ENCODE results near the gene TMEM255B.

The TMEM255B gene

DNA sequence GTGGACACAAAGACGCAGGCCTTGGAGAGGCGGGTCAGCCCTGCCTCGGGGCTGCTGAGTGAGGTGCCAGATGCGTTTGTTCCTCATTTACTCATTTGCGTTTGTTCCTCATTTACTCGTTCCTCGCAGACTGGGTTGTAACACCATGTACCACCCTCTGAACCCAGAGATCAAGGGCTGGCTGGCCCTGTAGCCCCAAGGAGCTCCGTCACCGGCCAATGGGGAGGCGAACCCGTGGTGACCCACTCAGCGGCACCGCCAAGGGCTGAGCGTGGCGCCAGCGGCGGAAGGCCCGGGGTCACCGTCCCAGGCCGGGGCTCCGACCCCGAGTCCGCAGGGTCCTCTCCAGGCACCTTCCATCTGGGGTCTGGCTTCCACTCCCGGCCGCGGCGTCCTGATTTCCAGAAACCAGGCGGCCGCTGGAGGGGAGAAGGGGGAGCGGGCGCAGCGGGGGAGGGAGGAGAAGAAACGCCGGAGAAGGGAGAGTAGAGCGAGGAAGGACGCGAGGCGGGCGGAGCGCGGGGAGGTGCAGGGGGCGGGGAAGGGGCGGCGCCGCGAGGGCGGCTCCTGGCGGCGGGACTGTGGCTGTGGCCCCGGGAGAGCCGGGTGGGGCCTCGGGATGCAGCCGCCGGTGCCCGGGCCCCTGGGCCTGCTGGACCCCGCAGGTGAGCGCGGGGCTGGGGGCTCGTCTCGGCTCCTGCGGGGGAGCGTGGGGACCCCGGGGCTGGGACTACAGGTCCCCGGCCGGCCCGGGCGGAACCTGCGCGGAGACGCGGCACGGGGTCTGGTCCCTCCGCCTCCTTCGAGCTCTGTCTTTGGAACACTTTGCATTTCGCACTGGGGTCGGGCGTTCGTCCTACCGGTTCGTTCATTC lies at the start of gene TMEM255B:
TSS of gene TMEM255B (plus strand) at position 576 of the 874 bp plus-strand sequence. CDS start at position 620, 44 bp downstream.
- peak; percentile 36 to 73 (median 44) for DNase-seq

DNA sequence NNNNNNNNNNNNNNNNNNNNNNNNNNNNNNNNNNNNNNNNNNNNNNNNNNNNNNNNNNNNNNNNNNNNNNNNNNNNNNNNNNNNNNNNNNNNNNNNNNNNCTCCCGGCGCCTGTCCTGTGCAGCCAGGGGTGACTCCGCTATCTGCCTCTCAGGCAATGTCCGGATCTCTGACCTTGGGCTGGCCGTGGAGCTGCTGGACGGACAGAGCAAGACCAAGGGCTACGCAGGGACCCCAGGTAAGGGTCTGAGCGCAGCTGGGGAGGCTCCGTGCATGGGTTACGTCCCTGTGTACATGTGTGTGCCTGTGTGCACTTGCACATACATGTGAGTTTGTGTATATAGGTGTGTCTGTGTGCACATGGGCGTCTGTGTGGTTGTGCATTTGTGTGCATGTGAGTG lies 36.1 kb upstream of the TMEM255B start:
- DNase-seq: no peak

DNA sequence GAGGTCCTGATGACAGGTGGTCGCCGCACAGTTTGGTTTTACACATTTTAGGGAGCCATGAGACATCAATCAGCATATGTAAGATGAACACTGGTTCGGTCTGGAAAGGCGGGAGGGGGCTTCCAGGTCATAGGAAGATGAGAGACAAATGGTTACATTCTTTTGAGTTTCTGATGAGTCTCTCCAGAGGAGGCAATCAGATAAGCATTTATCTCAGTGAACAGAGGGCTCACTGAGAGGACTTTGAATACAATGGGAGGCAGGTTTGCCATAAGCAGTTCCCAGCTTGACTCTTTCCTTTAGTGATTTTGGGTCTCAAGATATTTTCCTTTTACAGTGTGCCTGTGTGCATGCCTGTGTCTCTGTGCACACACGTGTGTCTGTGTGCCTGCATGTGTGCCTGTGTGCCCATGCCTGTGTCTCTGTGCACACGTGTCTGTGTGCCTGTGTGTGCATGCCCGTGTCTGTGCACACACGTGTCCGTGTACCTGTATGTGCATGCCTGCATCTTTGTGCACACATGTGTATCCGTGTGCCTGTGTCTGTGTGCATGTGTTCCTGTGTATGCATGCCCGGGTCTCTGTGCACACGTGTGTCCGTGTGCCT lies 35.5 kb upstream of the TMEM255B start:
- DNase-seq: no peak

DNA sequence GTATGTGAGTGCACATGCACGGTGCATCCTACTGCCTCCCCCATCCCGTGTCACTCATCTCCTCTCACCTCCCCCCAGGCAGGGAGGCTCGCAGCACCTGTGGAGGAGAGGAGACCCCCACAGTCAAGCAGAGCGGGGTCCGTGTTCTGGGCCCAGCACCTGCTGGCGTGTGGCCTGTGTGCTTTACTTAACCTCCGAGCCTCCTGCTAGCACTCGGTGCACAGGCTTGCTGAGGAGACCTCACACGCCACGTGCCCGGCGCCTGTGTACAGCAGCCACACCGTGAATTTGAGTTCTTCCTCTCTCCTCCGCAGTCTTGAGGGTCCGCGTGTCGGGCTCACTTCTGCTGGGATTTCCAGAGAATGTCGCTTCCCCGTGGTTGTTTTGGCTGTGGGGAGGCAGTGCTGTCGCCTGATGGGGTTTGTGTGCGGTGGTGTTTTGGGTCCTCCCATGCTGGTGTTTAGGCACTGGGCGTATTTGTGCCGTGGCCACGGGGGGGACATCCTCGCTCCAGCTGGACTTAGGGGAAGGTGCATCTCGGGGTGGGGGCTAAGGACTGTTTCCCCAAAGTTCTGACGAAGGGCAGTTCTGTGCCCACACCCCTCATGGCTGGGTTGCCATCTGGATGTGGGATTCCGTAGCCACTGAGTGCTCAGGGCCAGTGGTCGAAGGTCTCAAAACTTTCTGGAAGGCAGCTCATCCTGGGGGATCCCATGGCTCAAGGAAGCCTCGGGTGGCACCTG lies 34.8 kb upstream of the TMEM255B start:
- DNase-seq: no peak

DNA sequence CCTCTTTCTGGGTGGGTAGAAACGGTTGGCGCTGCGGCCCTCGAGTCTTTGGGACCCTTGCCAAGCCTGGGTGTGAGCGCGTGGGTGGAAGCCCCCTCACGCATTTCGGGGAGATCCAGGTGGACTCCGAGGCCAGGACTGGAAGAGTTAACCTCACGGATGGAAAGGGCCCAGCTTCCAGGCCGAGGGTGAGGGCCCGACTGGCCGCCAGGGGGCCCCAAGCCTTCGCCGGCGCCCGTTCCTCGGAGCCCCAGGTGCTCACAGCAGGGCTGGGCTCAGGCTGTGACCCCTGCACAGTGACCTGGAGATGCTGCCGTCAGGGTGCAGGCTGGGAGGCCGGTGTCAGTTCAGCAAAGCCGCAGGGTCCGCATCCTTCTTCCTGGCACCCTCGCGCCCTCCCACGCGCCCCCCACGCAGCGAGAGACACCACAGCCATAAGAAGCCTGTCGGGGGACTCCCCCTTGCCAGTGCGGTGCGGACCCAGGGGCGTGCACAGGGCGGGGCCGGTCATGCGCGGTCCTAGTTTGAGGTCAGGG lies 34.2 kb upstream of the TMEM255B start:
- DNase-seq: peak; percentile 88 to 91 (median 88)

DNA sequence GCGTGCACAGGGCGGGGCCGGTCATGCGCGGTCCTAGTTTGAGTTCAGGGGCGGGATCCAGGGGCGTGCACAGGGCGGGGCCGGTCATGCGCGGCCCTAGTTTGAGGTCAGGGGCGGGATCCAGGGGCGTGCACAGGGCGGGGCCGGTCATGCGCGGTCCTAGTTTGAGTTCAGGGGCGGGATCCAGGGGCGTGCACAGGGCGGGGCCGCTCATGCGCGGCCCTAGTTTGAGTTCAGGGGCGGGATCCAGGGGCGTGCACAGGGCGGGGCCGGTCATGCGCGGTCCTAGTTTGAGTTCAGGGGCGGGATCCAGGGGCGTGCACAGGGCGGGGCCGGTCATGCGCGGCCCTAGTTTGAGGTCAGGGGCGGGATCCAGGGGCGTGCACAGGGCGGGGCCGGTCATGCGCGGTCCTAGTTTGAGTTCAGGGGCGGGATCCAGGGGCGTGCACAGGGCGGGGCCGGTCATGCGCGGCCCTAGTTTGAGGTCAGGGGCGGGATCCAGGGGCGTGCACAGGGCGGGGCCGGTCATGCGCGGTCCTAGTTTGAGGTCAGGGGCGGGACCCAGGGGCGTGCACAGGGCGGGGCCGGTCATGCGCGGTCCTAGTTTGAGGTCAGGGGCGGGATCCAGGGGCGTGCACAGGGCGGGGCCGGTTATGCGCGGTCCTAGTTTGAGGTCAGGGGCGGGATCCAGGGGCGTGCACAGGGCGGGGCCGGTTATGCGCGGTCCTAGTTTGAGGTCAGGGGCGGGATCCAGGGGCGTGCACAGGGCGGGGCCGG lies 33.5 kb upstream of the TMEM255B start:
- peak in 2 of 4 experiments; percentile 45 to 63 for DNase-seq

DNA sequence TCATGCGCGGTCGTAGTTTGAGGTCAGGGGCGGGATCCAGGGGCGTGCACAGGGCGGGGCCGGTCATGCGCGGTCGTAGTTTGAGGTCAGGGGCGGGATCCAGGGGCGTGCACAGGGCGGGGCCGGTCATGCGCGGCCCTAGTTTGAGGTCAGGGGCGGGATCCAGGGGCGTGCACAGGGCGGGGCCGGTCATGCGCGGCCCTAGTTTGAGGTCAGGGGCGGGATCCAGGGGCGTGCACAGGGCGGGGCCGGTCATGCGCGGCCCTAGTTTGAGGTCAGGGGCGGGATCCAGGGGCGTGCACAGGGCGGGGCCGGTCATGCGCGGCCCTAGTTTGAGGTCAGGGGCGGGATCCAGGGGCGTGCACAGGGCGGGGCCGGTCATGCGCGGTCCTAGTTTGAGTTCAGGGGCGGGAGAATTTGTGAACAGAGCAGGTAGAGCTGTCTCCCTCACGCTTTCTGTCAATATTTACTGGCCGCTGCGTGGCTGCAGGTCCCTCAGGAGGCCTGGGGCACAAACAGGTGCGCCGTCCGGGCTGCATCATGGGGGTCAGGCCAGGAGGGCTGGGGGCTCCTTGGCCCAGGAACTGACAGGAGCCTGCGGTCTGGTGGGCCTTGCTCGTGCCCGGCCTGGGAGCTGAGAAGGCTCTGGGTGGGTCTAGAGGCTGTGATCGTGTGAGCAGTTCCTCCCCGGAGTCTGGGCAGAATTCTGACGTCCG lies 32.8 kb upstream of the TMEM255B start:
- peak; percentile 15 to 28 (median 22) for DNase-seq

DNA sequence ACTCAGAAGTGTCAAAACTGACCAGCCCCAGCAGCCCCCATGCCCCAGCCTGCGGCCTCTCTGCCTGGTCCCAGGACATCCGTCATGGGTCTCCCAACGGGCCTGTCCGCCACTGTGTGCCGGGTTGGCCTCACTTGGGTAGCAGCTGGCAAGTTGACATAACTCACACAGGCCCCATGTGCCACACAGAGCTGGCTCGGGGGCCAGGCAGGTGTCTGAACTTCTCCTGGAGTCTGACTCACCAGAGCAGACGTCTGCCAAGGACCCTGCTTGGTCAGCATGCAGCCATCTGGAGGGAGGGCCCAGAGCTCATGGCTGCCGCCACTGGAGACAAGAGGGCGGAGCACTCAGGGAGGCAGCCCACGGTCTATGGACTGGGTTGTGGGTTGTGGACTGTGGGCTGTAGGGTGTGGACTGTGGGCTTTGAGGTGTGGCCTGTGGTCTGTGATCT lies 32.0 kb upstream of the TMEM255B start:
- no peak for DNase-seq

DNA sequence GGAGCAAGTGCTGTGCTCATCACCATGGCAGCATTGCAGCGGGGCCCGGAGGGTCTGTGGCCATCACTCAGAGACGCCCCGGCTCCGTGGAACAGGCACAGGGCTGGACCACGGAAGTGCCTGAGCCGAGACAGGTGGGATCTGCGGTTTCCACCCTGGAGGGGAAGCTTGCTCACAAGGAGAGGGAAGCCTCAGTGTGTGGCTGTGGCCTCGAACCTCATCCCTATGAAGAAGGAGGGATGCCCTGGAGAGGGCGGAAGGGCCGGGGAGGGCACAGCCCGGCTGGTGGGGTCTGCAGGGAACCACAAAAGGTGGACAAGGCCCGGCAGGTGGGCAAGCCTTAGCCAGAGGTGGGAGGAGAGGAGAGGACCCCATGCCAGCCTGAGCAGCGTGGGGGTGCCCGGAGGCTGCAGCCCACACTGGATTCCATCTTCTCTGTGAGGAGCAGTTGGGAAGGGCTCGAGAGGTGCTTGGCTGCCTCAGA lies 30.4 kb upstream of the TMEM255B start:
- no peak for DNase-seq

DNA sequence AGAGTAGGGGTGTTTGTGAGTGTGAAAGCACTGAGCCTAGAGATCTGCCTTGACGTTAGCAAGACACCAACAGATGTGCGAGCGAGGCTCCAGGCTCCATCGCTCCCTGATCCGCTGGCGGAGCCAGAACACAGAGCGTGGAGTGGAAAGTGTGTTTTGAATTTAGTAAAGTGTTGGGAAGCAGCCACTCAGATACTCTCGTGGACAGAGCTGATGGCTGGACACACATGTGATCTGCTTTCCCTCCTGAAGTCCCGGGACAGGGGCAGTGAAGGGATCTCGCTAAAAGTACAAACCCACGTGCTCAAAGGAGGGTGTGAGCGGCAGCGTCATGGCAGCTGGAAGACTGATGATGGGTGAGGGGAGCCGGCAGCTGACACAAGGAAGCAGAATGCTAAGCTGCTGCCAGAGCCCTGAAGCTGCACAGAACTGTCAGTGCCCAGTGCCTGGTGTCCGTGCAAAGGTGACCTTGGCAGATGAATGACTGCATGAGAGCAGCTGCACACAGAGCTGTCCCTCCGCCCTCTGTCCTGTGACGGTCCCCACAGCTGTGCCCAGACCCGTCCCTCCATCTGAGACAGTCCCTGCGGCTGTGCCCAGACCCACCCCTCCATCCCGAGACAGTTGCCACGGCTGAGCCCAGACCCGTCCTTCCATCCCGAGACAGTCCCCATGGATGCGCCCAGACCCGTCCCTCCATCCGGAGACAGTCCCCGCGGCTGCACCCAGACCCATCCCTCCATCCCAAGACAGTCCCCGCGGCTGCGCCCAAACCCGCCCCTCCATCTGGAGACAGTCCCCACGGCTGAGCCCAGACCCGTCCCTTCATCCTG lies 29.6 kb upstream of the TMEM255B start:
- no peak for DNase-seq

DNA sequence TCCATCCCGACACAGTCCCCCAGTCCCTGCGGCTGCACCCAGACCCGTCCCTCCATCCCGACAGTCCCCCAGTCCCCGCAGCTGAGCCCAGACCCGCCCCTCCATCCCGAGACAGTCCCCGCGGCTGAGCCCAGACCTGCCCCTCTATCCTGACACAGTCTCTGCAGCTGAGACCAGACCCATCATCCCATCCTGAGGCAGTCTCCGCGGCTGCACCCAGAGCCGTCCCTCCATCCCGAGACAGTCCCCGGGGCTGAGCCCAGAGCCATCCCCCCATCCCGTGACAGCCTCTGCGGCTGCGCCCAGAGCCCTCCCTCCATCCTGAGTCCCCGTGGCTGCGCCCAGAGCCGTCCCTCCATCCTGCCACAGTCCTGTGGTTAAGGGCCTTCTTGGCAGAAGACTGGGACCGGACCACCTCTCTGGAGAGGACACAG lies 28.8 kb upstream of the TMEM255B start:
- no peak for DNase-seq

DNA sequence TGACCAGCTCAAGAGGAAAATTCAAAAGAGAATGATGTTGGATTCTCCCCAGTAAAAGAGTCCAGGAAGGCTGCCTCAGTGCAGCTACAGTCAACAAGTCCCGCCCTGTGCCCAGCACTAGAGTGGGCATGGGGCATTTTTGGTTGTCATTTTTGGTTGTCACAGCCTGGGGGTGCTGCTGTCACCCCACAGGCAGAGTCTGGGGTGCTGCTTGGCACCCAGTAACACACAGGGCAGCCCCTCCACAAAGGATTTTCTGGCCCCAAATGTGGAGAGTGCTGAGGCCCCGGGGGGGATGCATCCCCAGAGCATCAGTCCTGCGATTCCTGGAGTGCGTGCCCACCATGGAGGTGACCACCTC lies 28.2 kb upstream of the TMEM255B start:
- DNase-seq: no peak

DNA sequence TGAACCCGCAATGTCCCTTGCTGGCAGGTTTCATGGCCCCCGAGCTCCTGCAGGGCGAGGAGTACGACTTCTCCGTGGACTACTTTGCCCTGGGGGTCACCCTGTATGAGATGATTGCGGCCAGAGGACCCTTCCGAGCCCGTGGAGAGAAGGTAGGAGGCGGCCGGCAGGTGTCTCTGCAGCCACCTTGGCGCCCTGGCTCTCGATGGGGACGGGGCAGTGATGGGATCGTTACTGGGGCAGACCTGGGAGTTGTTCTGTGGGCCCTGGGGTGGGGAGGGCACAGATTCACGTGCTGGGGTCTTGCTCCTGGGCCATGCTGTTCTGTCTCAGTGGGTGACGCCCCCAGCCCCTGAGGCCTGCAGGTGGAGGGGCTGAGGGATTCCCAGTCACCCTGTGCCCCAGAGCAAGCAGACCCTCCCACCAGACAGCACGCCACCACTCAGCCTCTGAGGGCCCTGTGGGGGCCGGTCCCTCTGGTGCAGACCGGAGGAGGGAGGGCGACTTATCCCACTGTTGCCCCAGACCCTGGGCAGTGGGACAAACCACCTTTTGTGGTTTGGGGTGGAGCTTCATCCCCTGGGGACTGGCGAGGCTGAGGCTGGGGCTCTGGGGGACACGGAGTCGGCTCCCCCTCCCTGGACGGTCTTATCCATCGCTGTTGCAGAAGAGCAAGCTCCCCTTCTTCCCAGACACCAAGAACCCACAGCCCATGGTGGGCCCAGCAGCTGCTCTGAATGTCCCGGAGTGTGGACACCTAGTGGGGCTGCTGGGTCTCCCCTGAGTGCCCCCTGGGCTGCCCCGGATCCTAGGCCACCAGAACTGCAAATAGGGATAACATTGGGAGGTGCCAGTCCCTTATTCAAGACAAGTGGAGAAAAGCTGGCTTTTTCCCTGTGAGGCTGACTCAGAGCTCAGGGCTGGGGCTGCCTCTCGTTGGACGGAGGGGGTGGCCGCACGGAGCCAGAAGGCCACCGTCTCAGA lies 27.5 kb upstream of the TMEM255B start:
- no peak for DNase-seq

DNA sequence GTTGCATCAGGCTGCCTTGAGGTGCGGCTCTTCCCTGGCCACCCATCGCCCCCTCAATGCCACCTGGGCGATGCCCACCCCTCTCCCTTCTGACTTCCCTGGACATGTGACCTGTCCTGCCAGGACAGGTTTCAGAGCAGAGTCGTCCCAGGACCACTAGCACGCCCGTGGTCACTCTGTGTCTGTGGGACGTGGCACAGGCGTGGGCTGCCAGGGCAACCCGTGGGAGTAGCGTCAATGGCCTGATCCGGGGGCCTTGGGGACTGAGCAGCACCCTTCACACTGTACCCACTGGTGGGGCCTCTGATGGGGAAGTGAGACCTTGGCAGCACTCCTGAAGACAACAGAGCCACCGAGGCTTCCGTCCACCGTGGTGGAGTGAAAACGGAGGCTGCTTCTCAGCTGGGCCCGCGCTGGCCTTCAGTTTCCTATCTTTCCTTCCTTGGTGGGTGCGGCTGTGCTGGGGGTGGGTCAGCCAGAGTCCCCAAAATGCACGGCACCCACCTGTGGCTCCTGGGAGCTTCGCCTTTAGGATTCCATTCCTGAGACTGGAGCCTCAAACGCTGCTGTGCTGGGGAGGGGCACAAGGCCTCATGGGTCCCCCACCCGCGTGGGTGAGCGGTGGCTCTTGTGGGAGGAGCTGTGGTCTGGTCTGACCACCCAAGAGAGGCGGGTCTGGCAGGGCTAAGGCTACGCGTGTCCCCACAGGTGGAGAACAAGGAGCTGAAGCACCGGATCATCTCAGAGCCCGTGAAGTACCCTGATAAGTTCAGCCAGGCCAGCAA lies 26.7 kb upstream of the TMEM255B start:
- DNase-seq: no peak

DNA sequence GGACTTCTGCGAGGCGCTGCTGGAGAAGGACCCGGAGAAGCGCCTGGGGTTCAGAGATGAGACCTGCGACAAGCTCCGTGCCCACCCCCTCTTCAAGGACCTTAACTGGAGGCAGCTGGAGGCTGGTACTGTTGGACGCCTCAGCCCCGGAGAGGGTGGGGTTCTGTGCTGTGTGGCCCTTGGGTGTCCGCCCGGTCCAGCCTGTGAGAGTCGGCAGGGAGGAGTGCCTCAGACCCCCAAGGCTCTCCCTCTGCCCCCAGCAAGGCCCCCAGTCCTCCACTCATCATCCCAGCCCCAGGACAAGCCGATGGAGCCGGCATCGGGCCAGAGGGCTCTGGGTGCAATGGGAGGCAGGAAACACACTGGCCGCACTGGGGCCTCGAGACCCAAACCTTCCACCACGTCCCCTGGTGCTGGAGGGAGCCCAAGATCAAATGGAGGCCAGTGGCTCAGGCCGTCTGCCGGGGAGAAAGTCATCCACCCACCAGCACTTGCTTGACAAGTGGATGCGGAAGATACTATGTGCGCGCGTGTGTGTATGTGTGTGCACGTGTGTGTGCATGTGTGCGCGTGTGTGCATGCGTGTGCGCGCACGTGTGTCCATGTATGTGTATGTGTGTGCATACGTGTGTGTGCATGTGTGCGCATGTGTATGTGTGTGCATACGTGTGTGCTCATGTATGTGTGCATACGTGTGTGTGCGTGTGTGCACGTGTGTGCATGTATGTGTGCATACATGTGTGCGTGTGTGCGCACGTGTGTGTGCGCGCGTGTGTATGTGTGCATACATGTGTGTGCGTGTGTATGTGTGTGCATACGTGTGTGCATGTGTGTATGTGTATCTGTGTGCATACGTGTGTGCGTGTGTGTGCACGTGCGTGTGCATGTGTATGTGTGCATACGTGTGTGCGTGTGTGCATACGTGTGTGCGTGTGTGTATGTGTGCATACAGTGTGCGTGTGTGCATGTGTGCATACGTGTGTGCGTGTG lies 25.8 kb upstream of the TMEM255B start:
- no peak for DNase-seq

DNA sequence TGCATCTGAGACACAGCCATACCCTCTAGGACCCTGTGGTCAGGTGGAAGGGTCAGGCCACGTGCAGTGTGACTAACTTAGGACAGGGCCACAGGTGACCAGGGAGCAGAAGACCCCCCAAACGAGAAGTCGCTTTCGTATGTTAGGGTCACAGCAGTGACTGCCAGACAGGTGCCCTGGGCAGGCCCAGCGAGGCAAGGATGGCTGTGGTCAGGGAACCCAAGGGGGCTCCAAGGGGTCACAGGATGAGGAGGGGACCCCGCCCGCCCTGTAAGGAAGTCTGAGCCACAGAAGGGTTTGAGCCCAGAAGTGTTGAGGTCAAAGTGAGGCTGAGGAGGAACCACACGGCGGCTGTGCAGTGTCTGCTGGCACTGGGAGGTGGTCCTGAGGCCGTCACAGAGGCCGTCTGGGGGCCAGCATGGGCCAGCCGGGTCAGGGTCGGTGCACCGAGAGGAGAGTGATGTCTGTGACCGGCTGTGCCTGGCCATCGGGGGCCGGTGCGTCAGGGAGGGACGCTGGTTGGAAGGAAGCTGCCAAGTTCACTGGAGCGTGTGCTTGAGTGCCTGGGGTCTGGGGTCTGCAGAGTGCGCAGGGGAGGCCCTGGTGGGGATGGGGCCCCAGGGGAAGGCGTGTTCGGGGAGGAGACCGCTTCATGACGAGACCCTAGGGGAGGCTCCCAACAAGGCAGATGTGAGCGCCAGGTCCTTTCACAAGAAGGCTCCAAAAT lies 24.8 kb upstream of the TMEM255B start:
- DNase-seq: no peak

DNA sequence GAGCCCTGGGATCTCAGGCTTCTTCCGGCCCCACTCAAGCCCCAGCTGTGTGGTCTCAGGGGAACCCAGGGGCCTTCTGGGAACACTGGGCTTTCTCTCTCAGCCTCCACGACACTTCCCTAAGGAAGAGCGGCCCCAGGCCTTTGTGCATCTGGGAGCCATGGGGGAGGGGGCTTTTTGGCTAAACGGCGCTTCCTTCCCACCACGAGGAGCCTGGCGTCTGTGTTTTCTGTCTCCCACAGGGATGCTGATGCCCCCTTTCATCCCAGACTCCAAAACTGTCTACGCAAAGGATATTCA lies 24.2 kb upstream of the TMEM255B start:
- no peak for DNase-seq
